GM18499 (cell line): ENCODE measurements around the gene SPP1.
"Not testable (repeated sequence)": the region's sequence is repeated elsewhere in the genome, so short reads cannot be mapped to it uniquely, and the experiment has no call there.

Experiments used
- ATAC-seq: cut with Tn5 transposase; IDR thresholded peaks from one replicate; pipeline ENCODE4 v1.9.1; 2021; ENCODE audit warnings: moderate number of reproducible peaks; ENCODE audit not compliant: insufficient read depth, unreplicated experiment

Gene SPP1

DNA sequence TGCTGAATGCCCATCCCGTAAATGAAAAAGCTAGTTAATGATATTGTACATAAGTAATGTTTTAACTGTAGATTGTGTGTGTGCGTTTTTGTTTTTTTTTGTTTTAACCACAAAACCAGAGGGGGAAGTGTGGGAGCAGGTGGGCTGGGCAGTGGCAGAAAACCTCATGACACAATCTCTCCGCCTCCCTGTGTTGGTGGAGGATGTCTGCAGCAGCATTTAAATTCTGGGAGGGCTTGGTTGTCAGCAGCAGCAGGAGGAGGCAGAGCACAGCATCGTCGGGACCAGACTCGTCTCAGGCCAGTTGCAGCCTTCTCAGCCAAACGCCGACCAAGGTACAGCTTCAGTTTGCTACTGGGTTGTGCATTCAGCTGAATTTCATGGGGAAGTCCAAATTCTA is at the start of gene SPP1:
Gene SPP1, plus strand, starts transcription at position 249 of the 400 bp plus-strand sequence. CDS start 1,182 bp downstream, outside the sequence.
- no peak for ATAC-seq

GRCh38 chr4:87926554-87927098 is 48.9 kb upstream of the SPP1 start:
- ATAC-seq, result no peak

DNA sequence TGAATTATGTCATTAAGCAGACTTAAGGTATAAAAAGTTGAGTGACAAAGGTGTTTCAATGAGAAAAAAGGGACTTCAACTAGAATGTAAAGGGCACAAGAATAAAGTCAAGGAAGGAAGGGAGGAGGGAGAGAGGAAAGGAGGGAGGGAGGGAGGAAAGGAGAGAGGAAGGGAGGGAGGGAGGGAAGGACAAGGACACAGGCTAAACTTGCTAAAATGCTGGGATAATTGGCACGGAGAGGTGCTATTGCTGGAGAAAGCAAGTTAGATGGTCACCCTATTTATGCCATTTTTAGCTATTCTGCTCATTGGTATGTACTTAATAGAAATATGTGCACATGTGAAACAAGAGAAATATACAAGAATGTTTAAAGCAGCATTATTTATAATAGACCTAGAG is 44.9 kb upstream of the SPP1 start:
- ATAC-seq, result no peak

GRCh38 chr4:87931932-87932331 is 43.6 kb upstream of the SPP1 start:
- no peak for ATAC-seq

GRCh38 chr4:87932718-87933141 is 42.8 kb upstream of the SPP1 start:
- ATAC-seq, result no peak

GRCh38 chr4:87933337-87933736 is 42.2 kb upstream of the SPP1 start:
- ATAC-seq, result no peak

- no peak for ATAC-seq
Measured at GRCh38 chr4:87934157-87934704, 41.3 kb upstream of the SPP1 start.

- no peak for ATAC-seq
Measured at GRCh38 chr4:87934973-87935372, 40.5 kb upstream of the SPP1 start.

- not testable (repeated sequence) for ATAC-seq
Measured at GRCh38 chr4:87935954-87936353, 39.6 kb upstream of the SPP1 start.

DNA sequence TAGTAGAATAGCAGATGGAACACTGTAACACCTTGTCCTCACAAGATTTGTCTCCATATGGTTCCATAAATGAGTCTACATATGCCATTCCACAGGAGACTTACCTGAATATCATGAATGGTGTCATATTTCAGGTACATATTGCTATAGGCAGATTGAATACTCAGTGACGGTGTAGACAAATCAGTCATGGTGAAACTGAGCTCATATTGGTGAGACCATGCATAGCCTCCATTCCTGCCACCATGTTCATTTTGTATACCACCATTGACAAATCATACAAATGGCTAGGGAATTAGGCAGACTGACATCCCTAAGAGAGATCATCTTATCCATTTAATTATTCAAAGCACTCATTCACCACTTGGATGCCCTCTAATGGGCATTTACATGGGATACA is 38.0 kb upstream of the SPP1 start:
- ATAC-seq, result no peak

- ATAC-seq, result no peak
Measured at GRCh38 chr4:87938746-87939145, 36.8 kb upstream of the SPP1 start.

DNA sequence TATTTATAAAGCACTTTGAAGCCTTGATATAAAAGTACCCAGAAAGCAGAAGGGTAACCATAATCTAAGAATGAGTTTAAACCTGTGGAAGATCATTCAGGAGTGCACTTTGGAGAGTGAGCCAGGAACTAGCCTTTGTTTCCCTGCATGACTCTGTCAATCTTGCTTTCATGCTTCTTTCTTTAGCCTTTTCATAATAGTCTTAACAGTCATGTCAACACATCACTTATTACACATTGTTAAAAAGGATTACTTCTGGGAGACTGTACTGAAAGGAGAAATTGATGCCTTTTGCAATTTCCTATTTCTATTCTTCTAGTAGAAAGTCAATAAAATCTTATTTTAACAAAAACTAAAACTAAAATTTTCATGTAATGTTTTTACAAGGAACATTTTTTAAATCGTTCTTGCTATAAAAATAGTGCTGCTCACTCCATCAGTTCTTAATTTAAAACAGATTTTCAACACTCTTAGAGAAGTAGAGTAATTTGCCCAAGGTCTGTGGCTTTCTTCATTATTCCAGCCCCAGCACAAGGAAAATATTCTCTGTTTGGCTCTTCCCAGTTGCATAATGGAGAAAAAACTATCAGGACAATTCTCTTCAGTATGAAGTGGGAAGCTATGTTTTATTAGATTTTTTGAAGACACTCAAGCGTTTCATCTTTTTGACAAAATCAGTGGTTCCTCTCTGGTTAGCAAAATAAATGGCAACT is 35.4 kb upstream of the SPP1 start:
- no peak for ATAC-seq

- not testable (repeated sequence) for ATAC-seq
Measured at GRCh38 chr4:87940809-87941208, 34.7 kb upstream of the SPP1 start.

GRCh38 chr4:87941537-87942392 is 33.7 kb upstream of the SPP1 start:
- no peak for ATAC-seq

DNA sequence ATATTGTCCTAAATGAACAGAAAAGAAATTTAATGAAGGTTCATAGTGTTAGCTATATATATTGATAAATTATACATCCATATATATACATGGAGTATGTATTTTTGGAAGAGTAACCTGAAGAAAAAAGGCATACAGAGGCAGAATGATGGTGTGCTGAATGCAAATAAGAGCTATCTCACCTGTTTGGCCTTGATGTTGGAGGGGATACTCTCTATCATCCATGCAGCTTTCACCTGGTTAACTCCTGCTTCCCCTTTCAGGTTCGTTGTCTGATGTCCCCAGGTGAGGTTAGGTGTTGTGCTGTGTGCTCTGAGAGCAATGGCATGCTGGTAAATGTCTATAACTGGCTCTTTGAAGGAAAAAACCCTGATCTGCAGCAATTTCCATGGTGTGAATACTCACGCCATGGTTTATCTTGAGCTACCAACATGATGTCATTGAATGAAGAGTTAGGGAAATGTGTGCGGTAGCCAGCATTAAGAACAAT is 31.8 kb upstream of the SPP1 start:
- ATAC-seq, result no peak

DNA sequence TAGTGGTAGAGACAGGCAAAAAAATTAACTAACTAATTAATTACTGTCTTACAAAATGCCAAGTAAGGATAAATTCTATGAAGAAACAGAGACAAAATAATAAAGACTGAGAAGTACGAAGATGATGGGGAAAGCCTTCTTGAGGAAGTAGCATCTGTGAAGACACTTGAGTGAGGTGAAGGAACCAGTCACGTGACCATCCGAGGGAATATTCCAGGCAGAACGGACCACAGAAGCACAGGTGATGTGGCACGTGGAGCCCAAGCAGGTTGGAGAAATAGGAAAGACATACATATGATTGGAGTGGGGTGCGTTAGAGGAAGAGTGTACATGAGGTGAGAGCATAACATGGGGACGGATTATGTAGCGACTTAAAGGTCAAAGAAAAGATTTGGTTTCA is 30.5 kb upstream of the SPP1 start:
- no peak for ATAC-seq

DNA sequence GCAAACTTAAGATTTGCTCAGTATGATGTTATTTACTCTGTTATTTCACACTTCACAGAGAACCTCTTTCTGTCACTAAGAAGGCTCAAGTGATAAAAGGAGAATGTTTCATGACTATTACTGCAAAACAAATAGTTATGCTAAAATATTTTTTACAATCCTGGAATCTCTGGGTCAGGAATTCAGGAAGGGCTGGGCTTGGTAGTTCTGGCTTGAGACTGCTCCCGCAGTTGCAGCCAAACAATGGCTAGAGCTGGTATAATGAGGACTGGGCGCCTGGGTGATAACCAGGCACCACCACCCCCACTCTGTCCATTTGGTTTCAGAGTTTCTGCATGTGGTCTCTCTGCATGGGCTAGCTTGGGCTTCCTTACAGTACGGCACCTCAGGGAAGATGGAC is 28.7 kb upstream of the SPP1 start:
- ATAC-seq, result no peak

GRCh38 chr4:87947381-87948160 is 27.9 kb upstream of the SPP1 start:
- ATAC-seq, result no peak

- no peak for ATAC-seq
Measured at GRCh38 chr4:87949961-87950360, 25.6 kb upstream of the SPP1 start.

DNA sequence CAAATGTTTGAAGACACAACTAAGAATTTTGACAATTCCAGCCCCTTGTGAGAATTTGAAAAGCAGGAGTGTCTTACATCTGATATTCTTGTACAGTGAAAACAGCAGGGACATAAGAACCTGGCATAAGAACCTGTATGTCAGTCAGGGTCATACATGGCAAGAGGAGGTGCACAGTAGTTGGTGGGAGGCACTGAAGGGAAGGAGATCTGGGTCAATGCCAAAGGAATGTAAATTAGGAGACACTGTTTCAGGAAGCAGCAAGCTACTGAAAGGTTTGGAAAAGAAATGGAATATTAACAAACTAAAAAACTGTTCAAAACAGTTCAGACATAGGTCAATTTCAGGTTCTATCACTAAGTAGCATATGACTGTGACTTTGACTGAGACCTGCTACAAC is 25.0 kb upstream of the SPP1 start:
- no peak for ATAC-seq
